Superior temporal gyrus (tissue), 1 donor: ENCODE data around the gene SREK1IP1.

Experiments used
- DNase-seq: peaks from one replicate; pipeline ENCODE4 v3.0.0-alpha.2; 2016; ENCODE audit errors: extremely low spot score

Gene SREK1IP1

GRCh38 chr5:64685866-64686265 is 82.6 kb downstream of the SREK1IP1 start:
- no peak for DNase-seq

DNA sequence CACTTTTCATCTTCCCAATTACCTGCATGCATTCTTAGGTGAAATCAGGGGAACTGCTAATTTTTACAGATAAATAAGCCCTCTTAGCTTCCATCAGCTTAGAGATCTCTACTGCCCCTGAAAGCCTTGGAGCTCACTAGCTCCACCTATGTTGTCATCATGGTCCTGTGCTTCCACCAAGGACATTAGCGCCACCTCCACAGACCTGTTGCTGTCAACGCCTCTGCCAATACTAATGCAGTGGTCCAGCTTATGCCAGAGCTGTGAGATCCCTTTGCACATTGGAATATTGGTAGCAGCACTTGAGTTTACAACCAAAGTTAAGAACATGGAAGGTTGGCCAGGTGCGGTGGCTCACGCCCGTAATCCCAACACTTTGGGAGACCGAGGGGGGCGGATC is 85.9 kb downstream of the SREK1IP1 start:
- DNase-seq, result no peak

- DNase-seq, result no peak
Observed at GRCh38 chr5:64680289-64680688, 88.2 kb downstream of the SREK1IP1 start.

DNA sequence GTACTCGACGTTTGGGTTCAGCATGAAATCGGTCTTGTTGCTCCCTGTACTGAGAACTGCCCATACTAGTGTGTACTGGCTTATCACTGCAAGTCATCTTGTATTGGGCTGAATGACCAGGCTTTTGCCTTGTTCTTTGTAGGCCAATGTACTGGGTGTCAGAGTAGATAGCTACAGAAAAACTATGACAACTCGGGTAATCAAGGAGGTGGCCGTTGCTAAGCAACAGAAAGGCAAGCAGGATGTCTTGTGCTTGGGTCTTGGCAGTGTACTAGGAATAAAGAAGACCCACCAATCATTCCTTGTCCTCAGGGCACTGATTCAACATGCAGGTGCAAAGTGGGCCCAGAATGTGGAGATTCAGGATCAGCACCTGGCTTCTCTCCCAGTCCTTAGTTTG is 90.1 kb downstream of the SREK1IP1 start:
- no peak for DNase-seq

GRCh38 chr5:64671678-64672077 is 96.8 kb downstream of the SREK1IP1 start:
- DNase-seq, result no peak

GRCh38 chr5:64670277-64670676 is 98.2 kb downstream of the SREK1IP1 start:
- DNase-seq, result no peak
